Activated T-cell treated with anti-CD3 and anti-CD28 coated beads, Interleukin-2, amount 50 U/mL, for 48 hours (primary cell): ENCODE measurements around the gene THSD4.
A peak's percentile ranks its signal among the peaks of the same experiment; 100 is the strongest.

Source experiments
- DNase-seq, 2 experiments: peaks; one replicate each; pipeline ENCODE4 v3.0.0-alpha.2; 2020

Gene THSD4

DNA sequence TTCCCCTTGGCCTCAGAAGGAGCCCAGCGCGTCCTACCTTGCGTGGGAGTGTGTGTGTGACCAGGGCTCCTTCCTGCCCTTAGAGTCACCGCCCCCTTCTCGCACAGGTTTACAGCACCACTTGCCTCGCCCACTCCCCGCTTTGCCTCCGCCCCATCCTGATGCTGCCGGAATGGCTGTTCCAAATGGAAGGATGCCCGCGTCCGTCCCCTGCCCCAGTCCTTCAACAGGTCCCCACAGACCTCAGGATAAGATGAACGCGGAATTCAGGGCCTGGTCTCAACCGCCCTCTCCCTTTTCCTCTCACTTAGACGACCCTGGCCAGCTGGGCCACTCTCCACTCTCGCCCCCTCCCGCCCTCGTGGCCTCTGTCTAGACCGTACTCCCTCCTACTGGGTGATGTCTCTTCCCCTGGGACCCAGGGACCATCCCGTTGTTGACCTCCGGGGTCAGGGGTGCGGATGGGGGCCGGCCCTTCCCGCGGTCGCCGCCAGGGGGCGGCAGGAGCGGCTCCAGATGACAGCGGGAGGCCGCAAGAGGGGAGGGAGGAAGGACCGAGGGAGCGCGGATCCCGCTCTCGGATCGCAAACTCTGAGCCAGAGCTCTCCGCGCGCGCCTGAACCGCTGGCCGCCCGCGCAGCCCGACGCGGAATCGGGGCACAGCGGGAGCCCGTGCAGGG, at the start of gene THSD4:
Gene THSD4, plus strand, starts transcription at position 585 of the 680 bp plus-strand sequence.
- peak; percentile 78 to 84 for DNase-seq

DNA sequence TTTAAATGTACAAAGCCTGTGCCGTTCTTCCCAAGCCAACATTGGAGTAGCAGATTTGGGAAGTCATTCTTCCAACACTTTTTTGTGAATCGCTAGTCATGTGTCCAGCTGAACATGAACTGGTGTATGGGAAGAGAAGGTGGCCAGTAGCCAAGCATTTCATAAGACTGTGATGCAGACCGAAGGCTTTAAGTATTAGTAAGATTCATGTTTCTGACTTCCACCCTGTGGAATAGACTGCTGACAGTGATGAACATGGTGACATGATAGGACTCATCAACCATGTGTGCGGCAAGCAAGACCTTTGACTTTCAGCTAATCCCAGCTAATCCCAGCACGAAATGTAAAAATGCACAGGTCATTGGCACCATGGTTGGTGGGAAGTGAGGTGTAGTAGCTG, 48.3 kb upstream of the THSD4 start:
- DNase-seq: no peak

DNA sequence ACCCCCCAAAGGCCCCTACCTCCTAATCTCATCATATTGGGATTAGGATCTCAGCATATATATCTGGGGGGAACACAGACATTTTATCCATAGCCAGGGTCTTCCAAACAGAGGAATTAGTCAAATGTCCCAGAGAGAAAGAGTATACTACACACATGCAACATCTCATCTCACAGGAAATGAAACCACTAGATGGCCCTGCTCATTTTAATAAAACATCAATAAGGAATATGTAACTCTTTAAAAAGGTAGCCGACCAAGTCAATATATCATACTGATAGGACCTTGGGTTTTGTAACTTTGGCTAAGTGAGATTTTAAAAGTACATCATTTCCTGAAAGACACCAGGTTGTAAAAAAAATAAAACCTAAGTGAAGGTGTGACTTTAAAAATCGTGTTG, 45.6 kb upstream of the THSD4 start:
- no peak for DNase-seq

DNA sequence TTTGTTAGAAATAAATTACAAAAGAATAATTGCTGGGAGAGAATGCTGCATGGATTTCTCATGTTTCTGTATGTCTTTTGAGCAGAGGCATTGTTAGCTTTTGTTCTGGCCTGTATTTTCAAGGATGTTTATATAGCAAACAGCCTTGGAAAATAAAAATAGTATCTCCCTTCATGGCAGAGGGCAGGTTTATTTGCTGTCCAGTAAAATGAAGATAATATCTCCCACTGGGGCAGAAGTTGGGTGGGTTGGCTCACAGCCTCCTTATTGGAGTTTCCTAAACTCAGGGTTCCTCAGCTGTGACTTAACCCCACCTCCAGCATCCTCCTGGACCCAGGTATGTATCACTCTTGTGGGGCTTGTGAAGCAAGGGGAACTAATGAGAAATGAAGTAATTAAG, 43.7 kb upstream of the THSD4 start:
- DNase-seq: no peak

DNA sequence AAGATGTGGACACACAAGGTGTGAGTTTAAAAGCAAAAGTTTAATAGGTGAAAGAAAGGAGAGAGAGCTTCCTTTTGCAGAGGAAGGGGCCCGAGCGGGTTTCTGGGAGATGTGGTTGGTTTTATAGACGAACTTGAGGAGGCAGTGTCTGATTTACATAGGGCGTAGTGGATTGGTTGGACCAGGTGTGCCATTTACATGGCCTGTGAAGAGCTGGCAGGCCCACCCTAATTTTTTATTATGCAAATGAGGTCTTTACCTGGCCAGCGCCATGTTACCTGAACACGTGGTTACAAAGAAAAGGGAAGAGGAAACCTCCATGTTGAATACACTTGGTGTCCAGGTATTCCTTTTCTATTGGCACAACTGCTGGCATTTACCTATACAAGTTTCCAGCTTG, 42.8 kb upstream of the THSD4 start:
- no peak for DNase-seq

DNA sequence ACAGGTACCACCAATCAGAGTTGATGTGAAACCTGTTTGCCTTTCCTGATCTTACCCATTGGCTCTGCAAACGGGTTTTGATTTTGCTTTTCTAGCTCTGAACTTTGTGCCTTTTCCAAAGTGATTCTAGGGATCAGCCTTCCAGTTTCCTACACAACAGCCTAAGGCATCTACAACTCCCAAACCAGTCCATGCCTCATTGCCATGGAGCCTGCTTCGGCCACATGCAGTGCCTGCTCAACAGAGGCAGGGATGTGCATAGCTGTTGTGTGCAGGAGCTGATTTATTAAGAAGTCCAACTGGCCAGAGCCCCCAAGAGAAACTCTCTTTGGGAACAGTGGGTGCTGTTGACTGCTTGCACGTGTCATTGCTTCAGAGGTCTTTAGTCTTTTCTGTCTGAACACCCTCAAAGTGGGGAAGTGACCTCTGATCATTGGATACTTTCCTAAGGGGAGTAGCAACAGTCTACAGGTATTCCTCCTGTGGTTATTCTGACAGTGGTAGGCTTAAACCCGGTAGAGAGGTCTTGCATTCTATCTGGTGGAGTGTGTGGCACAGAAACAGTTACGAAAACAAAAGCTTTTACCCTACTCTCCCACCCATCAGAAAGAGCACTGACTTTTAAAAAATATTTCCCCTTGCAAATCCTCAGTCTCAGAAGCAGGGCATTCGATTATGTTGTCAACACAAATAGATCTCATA, 36.6 kb upstream of the THSD4 start:
- DNase-seq: no peak

DNA sequence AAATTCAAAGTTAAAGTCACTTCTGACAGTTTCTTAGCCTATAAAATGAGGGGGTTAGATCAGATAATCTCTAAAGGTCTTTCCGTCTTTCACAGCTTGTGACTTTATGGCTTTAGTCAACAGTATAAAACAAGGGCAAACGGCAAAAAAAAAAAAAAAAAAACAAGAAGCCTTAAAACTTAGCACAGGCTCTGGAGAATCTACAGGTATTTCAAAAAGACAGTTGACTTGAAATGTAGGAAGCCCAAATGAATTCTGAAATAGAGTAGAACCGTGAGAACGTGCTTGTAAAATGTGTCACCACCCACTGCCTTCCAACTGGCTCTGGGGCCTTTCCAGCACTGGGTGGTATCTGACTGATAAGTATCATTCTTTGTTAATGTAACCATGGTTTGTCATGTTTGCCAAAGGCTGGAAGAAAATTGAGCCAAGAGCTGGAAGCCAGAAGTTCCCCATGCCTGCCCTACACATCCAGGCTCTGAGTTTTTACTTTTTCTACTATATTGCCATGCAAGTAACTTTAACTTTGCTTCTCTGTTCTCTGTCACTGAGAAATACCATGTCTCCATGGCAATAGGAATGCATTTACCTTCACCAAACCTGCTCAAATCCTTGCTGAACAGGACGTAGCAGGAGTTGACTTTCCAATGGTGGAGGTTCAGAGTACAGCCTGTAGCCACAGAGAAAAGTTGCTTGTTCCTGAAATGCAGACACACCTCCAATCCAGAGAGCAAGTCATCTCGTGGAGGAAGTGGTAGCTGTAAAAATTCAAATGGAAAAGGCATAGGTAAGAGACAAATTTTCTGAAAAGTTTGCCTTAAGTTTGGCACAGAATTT, 35.8 kb upstream of the THSD4 start:
- no peak for DNase-seq

DNA sequence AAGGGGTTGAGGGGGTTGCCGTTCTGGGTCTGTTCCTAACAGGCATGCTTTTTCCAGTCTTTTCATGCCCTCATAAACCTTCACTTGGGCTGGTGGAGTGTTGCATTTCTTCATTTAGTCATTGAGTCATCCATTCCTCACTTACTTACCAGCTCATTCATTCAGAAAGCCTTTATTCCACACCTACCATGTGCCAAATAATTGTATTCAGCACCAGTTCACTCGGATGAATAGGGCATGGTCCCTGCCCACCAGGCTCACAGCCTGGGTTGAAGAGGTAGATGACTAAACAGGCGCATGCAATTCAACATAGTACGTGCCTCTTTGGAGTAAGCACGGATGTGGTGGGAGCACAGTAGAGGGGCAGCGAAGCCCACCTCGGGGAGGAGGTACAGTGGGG, 35.1 kb upstream of the THSD4 start:
- no peak for DNase-seq

DNA sequence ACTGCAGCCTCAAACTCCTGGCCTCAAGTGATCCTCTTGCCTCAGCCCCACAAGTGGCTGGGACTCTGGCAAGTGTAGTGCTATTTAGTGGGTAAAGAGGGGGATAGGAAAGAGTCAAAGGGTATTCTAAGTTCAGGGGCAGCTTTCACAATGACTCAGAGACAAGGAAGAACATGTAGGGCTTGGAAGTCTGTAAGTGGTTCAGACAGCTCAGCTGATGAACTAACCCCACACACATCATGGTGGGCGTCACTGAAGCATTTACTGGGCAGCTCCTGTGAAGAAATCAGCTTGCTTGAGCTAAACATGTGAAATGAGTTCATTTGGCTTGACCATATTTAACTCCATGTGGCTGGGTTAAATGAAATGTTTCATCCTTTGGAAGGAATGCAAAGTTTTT, 34.6 kb upstream of the THSD4 start:
- DNase-seq: no peak

DNA sequence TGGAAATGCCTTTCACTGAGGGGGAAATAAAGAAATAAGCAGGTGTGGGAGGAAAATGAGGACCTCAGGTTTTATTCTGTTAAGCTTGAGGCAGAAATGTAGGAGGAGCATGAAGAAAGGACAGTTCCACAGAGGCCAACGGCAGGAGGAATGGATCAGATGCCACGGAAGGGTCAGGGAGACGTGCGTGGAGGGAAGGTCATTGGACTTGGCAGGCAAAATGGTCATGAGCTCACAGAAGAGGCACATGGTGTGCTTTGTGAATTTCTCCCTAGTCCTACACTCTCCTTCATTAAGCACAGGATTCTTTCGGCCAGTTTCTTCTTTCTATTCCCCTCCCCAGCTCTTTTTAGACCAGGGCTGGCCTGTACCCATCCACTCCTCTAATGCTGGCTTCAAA, 32.5 kb upstream of the THSD4 start:
- DNase-seq: no peak

DNA sequence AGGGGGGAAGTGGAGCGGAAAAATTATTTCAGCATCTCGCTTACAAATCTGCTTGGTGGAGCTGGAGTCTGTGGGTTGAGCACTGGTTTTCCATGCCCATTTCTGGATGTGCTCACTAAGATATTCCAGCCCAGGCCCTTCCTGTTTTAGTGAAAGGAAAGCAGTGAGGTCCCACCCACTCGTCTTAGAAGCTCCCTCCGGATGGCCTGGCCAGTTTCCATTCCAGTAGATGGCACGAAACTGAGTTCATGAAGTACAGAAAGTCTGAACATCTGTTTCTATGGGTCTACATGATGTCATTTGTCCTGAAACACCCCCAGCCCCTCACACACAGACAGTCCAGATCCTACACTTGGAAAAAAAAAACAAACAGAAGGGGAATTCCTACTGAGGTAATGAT, 31.9 kb upstream of the THSD4 start:
- no peak for DNase-seq

DNA sequence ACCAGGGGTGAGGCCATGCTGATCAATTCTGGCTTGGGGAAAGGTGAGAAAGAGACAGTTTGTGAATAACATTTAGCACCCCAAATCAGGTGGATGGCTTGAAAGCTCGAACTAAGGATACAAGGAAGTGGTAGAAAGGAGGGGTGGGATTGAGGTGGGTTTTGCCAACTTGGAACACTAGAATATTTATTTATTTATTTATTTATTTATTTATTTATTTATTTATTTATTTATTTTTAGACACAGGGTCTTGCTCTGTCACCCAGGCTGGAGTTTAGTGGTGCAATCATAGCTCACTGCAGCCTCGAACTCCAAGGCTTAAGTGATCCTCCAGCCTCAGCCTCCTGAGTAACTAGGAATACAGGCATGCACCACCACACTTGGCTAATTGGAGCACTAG, 31.0 kb upstream of the THSD4 start:
- no peak for DNase-seq

DNA sequence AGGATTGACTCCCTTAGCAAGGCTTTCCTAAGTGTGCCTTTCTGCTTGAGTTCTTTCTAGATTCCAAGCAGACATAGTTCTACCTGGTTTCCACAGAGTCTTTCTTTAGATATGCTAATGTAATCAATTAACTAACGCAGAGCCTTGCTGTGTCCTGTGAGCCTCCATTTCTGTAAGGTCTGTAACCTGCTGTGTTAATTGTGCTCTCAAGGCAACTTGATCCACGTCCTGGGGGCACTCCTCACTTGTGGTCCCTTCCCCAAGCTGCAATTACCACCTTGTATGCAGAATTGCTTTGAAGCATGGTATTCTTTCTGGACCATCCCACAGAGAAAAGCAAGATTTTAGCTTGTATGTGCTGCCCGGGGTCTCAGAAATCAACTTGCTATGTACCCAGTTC, 29.5 kb upstream of the THSD4 start:
- DNase-seq: no peak

DNA sequence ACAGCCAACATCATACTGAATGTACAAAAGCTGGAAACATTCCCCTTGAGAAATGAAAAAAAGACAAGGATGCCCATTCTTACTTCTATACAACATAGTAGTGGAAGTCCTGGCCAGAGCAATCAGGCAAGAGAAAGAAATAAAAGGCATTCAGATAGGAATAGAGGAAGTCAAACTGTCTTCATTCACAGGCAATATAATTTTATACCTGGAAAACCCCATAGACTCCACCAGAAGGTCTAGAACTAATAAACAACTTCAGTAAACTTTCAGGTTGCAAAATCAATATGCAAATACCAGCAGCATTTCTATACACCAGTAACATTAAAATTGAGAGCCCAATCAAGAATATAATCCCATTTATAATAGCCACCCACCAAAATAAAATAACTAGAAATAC, 27.1 kb upstream of the THSD4 start:
- DNase-seq: no peak

DNA sequence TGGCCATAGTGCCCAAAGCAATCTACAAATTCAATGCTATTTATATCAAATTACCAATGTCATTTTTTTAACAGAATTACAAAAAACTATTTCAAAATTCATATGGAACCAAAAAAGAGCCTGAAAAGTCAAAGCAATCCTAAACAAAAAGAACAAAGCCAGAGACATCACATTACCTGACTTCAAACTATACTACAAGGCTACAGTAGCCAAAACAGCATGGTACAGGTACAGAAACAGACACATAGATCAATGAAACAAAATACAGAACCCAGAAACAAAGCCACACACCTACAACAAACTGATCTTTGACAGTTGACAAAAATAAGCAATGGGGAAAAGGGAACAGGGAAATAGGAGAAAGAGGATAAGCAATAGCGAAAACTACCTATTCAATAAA, 26.6 kb upstream of the THSD4 start:
- DNase-seq: no peak

DNA sequence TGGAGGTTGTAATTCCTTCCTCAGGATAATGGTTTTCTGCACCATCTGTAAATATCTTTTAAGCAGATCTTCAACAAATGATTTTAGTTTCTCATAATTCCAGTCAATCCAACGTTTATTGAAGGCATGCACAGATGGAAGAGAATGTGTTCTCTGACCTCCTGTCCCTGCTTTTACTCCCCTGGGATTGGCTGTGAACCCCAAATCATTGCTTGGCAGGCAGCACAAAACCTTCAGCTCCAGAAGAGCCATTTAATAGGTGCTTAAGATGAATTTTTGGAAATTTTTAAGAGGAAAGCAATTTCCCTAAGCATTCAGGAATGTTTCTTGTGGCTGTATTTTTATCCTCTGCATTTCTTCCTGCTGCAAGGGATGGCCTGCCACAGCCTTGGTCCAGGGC, 25.5 kb upstream of the THSD4 start:
- DNase-seq: no peak

DNA sequence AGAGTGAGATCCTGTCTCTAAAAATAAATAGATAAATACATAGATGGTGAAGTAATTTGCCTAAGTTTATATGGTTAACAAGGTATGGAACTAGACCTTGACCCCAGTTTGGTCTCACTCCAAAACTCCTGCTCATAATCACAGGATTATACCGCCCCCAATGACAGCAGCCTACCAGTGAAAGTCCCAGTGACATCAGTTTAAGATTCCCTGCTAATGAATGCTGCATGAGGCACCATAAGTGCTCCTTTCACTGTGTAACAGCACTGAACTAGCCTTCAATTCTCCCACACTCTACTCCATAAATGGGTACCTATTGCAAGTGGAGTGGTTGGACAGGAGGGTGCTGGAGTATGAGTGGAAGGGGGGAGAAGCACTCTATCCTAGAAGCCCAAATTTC, 23.7 kb upstream of the THSD4 start:
- no peak for DNase-seq

DNA sequence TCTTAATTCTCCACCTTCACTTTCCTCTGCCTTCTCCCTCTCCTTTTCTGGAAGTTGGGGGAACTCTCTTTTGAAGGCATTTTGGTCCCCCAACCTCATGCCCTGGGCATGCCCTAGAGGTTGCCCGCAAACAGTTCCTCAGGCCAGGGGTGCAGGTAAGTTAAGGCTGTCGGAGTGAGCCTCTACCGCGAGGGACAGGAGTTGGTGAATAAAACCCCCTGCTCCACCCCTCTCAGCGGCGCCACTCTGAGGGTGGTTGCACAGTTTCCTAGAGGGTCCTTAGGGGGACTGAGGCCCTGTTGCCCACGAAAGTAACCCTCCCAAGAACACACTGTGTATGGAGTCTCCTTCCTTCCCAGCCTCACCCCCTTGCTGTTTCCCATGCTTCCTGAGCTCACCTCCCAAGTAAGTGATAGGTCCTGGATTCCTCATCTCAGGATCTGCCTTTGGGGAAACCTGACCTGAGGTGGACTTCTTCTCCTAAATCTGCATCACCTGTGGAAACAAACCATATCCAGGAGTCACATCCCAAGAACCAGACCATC, 23.1 kb upstream of the THSD4 start:
- DNase-seq: no peak

DNA sequence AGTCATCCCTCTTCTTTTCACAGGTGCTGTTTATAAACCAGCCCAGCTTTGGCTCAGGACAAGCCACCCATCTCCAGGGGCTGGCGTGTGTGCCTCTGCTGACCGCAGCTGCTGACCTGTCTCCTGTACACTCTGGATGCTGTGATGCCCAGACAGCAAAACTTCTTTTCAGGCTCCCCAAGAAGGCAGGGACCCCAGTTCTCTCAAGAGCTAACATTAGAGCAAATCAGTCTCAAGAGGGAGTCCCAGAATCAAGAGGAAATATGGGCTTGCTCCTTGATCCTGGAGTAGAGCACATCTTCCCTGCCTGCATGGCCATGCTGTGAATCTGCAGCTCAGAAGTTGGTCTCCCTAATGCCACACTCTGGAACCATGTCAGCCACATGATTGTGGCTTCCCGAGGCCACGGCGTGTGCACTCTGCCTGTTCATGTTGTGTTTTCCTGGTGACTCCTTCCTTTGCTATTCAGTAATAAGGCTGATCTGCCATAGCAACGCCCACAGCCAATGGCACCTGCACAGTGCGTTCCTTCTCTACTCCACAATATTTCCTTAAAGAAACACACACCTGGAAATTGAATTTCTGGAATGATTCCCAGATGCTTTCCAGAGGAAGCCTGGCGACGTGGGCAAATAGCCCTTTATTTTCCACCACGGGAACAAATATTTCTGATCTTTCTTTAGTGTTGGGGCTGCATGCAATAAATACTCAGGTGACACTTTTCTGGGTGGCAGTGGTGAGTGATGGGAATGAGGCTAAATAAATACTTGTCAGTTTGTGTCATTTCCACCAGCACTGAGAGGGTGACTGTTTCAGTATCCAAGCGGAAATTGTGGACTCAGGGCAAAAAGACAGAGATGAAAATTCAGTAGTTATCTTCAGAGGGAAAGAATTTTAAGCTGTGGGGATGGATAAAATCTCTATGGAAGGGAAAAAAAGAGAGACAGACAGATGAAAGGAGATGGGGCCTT, 21.9 kb upstream of the THSD4 start:
- no peak for DNase-seq

DNA sequence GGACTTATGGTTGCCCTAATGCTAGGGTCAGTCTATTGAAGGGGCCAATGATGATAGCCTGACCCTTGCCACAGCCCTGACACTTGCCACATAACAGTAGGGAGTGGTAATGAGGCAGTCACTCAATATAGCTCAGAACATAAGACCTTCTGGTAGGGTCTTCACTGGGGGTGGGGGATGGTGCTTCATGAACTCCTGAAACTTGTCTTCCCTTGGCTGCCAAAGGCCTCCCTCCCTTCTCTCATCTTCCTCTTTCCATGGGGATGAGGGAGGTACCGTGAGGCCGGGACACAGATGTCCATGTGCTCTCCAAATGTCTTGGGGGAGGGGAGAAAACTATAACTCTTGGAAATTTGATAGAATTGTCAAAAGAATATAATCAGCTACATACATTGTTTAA, 21.1 kb upstream of the THSD4 start:
- no peak for DNase-seq

DNA sequence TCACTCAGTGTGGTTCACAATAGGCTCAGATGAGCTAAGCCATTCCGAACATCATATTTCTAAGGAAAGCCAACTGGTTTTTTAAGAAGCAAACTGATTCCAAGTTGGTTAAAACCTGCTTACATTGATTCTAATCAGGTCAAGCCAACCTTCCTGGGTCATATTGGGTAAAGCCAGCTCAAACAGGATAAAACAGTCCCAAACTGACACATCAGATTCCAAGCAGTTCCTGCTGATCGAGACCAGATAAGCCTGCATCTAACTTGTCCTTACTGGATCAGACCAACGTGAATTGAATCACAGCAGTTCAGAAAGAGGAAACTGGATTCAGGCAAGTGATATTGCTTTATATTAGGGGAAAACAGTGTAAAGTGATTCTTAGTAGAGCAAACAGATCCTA, 18.6 kb upstream of the THSD4 start:
- no peak for DNase-seq

DNA sequence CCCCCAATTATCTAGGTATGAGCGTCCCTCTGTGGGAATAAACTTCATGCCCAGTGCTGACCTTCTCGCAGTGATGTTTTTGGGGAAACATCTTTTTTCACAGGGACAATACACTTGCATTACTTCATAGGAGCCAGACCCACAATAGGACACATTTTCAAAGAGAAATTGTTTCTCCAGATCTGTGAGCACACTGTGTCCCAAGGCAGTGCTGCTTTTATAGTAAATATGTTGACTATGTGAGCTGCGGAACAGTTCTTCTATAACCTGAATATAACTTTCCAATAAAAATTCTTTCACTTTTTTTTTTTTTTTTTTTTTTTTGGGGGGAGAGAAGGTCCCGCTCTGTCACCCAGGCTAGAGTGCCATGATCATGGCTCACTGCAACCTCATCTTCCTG, 17.4 kb upstream of the THSD4 start:
- DNase-seq: no peak

DNA sequence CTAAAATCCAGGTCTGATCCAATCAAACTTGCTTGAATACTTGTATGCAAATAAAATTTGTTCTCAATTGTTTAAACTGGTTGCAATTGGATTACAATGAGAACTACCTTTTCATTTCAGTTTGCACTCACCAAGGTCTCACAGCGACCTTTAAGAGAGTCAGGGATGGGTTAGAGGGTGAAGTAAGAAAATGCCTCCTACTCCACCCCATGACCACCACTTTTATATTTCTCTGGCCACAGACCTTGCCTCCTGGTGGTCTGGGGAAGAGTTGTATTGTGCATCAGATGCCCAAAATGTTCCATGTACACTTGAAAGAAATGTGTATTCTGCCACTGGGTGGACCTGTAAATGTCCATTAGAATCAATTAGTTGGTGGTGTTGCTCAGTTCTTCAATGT, 16.4 kb upstream of the THSD4 start:
- DNase-seq: no peak
